IPS-18c (cell line): ENCODE results near the gene HIBCH.
"Not testable (repeated sequence)": the region's sequence is repeated elsewhere in the genome, so short reads cannot be mapped to it uniquely, and the experiment has no call there.

ENCODE experiments used
- H3K4me3 ChIP-seq: 2 replicates; pipeline ENCODE4 v1.7.0; 2013; ENCODE audit warnings: low read depth, mild to moderate bottlenecking, low read length, moderate library complexity; ENCODE audit not compliant: insufficient read depth
- H3K9me3 ChIP-seq: one replicate; pipeline ENCODE4 v1.6.1; 2013; ENCODE audit warnings: mild to moderate bottlenecking, low read length, moderate library complexity; ENCODE audit not compliant: control insufficient read depth, insufficient read depth

Gene HIBCH

DNA sequence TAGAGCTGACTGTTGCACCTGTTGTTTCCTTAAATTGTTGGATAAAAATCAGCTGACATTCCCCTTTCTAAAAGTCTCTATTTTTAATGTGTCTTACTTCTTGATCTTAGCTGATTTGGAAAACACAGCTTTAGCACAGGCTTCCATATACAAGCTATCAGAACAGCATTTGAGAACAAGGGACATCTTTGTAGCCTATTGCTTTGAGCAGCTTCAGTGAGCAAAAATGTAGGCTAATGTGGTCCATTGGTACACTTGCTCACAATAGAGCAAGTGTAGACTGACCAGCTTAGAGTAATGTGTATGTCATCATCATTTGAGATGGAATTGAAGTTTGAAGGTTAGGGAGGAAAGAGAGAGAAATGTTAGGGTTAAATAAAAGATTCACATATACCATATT, 30.7 kb upstream of the HIBCH start:
- H3K9me3 ChIP-seq, result no peaks in the 10 kb centered on the region
- H3K4me3 ChIP-seq, result no peak overlapping the region

DNA sequence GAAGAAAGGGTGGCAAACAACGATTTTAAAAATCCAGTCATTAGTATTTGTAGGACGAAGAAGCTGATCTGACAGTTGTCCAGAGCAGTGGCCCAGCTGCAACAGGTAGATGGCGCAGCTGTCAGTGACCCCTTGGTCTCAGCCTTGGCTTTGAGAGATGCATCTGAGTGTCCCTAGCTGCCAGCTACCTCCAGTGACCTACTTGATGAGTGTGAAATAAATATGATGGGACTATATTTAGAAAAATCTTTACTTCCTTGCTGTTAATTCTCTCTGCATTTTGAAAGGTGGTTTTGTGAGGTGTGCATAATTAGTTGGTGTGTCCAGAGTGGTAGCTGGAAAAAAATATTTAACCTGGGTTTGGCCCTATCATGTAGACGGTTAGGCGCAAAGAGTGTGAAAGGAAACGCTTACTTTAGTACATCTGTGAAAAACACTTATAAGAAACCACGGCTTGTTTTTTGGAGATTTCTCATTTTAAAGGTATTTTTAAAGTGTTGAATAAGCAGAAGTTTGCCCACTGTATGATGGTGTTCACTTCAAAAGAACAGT, 24.7 kb upstream of the HIBCH start:
- H3K9me3 ChIP-seq, result no peaks in the 10 kb centered on the region
- H3K4me3 ChIP-seq, result peak overlapping the region; percentile 68

DNA sequence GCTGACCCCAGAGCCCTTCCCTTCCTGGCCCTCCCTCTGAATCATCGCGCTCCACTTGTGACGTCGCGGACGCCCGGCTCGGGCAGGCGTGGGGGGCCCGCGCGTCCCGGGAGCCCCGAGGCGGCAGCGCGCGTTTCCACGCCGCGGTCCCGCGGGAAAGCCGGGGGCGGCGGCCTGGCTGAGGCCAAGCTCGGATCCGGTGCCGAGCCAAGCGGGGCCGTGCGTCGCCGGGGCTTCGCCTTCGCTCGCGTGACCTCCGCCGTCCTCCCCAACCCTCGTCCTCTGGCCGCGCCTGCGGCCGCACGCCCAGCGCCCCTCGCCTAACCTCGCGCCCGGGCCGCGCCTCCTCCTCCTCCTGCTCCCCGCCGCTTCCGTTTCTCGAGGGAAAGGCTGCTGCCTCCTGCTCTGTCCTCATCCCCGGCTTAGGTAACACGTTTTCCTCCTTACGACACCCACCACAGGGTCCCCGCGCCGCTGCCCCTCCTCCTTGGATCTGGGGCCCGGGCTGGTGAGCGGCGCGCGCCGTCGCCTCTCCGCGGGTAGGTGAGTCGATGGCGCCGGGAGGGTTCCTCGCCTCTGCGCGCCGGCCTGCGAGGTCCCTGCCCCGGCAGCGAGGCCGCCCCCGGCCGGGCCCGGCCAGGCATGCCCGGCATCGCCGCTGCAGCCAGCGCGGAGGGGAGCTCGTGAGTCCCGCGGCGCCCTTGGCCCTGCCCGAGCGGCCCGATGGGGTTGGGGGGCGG, 24.1 kb upstream of the HIBCH start, which contains the start of gene INPP1:
TSS of gene INPP1 (plus strand) at position 54 of the 740 bp plus-strand sequence. CDS start 16,514 bp downstream, outside the sequence.
- Histone ChIP-seq H3K4me3 (peak within 1 kb of the TSS; percentile 68), H3K9me3 (no peaks in the 10 kb centered on the region)

DNA sequence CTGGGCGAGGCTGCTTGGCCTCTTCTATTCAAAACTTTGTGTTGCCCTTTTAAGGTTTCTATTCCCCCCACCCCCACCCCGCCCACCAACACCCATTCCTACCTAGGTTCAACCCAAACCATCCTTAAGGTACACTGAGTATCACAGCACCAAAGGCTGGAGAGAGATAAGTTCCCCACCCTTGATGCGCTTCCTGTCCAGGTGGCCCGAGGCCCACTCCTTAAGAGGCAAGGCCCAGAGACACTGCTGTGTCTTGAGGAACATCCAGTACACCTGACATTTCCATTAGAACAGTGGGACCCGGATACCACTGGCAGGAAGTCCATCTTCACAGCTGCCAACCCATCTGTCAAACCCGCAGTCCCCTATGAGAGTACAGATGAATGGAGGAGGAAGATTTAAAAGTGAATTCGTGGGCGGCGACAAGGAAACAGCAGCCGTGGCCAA, 23.5 kb upstream of the HIBCH start:
- H3K4me3 ChIP-seq, result peak overlapping the region; percentile 68
- H3K9me3 ChIP-seq, result no peaks in the 10 kb centered on the region

DNA sequence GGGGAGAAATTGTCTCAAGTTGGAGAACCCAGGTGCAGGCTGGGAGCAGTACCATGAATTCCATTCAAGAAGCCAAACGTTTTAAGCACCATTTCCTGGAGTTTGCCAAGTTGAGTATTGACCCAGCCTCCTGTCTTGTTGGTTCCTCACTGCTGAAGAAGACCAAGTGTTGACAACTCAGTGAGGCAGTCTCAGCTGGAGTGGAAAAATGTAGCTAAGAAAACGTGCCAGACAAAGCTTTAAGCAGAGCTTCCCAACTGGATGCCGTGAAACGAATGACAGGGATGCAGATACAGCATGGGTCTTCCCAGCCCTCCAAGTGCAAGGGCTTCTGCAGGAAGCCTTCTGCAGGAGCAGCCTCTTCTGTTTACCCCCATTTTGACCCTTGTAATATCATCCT, 23.0 kb upstream of the HIBCH start:
- Histone ChIP-seq H3K9me3 (no peaks in the 10 kb centered on the region), H3K4me3 (no peak overlapping the region)

DNA sequence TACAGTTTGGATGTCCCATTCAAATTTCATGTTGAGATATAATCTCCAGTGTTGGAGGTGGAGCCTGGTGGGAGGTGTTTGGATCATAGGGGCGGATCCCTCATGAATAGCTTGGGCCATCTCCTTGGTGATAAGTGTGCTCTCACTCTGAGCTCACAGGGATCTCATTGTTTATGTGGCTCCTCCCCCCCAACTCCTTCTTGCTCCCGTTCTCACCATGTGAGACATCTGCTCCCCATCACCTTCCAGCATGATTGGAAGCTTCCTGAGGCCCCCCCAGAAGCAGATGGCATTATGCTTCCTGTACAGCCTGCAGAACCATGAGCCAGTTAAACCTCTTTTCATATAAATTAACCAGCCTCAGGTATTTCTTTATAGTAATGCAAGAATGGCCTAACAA, 20.7 kb upstream of the HIBCH start:
- Histone ChIP-seq H3K4me3 (no peak overlapping the region), H3K9me3 (no peaks in the 10 kb centered on the region)

DNA sequence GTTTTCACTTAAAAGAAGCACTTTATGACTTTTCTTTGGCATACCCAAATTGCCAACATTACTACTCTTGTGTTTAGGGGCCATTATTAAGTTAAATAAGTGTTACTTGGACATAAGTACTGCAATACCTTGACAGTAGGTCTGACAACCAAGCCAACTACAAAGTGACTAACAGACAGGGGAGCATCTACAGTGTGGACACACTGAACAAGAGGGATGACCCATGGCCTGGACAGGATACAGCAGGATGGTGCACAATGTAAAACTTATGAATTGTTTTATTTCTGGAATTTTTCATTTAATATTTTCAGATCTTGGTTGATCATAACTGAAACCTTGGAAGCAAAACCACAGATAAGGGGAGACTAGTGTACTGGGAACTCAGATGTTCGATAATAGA, 19.8 kb upstream of the HIBCH start:
- Histone ChIP-seq H3K9me3 (no peaks in the 10 kb centered on the region), H3K4me3 (no peak overlapping the region)

DNA sequence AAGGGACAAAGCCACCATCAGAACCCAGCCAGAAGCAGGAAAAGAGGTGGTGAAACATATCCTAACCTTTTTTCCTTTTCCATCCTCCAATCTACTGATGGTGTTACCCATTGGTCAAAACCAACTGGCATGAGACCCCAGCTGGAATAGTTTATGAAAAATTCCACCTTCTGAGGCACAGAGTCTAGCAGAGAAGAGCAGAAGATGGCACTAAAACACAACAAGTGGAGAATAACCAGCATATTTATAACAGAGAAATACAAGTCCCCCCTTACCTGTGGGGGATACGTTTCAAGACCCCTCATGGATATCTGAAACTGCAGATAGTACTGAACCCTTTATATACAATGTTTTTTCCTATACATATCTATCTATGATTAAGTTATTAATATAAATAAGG, 18.8 kb upstream of the HIBCH start:
- Histone ChIP-seq H3K9me3 (no peaks in the 10 kb centered on the region), H3K4me3 (no peak overlapping the region)

DNA sequence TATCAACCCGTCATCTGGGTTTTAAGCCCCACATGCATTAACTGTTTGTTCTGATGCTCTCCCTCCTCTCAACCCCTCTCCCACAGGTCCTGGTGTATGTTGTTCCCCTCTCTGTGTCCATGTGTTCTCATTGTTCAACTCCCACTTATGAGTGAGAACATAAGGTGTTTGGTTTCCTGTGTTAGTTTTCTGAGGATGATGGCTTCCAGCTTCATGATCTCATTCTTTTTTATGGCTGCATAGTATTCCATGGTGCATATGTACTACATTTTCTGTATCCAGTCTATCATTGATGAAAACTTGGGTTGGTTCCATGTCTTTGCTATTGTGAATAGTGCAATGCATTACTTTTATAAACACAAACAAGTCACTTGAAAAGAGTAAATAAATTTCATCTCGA, 16.8 kb upstream of the HIBCH start:
- Histone ChIP-seq H3K4me3 (no peak overlapping the region), H3K9me3 (no peaks in the 10 kb centered on the region)

DNA sequence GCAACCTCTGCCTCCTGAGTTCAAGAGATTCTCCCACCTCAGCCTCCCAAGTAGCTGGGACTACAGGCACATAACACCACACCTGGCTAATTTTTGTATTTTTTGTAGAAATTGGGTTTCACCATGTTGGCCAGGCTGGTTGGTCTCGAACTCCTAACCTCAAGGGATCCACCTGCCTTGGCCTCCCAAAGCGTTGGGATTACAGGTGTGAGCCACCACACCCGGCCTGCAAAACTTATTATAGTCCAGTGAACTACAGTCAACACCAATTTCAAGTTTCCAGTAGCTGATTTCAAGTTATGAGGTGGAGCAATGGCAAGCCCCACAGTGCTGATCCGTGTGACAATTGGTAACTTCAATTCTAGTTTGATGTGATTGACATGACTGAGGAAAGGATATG, 16.0 kb upstream of the HIBCH start:
- H3K9me3 ChIP-seq, H3K4me3 ChIP-seq: not testable (repeated sequence)

DNA sequence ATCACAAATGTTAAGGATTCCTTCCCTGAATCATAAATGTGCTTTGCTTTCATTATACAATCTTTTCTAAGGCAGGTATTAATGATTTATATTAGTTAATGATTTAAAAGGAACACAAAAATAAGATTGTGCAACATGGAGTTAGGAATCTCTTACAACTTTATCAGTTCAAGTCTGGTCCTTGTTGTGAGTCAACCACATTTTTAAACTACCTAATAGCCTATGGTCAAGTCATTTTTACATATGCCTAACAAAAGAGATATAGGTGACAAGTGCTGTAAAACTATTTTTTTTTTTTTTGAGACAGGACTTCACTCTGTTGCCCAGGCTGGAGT, 15.6 kb upstream of the HIBCH start:
- Histone ChIP-seq H3K4me3 (no peak overlapping the region), H3K9me3 (no peaks in the 10 kb centered on the region)

DNA sequence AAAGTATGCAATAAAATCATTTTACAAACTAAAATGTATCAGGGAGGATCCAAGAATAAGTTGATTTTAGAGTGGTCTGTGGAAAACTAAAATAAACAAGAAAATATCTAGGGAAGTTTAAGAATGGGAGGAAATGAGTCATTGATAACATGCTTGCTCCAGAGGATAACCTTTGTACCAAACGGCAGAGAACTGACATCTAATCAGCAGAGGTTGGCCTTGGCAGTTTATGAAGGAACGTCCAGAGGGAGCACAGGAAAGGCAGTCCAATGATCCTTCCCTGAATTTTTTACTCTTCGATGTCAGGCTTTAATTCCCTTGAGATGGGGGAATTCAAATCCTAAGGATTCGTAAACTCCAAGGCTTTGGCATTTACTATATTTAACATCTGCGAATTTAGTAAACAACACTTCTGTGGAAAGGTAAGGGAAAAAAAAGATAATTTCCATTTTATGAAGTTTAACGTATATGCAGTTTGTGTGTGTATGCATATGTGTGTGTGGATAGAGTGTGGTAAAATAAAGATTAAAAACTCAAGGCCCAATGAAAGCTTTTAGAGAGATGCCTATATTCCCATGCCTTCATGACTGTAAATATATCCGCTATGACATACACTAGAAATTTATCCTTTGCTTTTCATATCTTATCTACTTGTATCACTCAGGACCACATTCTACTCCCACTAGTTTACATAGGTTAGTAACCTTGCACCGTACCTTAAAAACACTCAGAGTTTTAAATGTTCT, 15.0 kb upstream of the HIBCH start:
- no peaks in the 10 kb centered on the region for H3K9me3 ChIP-seq
- H3K4me3 ChIP-seq, result no peak overlapping the region

DNA sequence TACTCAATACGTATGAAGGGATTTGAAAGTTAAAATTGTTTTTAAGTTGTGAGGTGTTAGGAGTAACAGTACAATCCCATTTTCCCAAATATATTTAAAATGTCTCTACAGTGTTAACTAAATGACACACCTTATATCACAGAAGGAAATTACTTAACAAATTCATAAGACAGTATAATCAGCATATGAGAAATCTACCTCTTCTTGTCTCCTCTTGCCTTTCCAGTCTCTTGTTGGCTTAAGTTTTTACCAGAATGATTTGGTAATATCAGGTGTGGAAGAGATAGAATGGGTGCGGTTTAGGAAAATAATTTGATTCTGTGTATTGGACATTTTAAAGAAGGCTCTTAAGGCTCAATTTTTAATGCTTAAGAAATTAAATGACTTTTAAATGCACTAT, 14.3 kb upstream of the HIBCH start:
- no peak overlapping the region for H3K4me3 ChIP-seq
- no peaks in the 10 kb centered on the region for H3K9me3 ChIP-seq

DNA sequence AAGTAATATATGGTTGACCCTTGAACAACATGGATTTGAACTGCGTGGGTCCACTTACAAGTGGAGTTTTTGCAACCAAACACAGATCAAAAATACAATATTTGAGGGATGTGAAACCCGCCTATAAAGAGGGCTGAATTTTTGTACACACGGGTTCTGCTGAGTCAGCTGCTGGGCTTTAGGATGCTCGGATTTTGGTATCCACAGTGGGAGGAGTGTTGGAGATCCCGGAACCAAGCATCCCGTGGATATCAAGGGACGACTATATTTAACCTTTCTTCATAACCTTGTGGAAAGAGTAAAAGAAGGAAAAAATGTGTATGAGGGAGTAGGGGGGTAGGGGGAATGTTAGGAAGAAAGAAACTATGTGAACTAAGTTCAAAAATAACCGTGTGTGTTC, 13.8 kb upstream of the HIBCH start:
- no peaks in the 10 kb centered on the region for H3K9me3 ChIP-seq
- H3K4me3 ChIP-seq, result no peak overlapping the region

DNA sequence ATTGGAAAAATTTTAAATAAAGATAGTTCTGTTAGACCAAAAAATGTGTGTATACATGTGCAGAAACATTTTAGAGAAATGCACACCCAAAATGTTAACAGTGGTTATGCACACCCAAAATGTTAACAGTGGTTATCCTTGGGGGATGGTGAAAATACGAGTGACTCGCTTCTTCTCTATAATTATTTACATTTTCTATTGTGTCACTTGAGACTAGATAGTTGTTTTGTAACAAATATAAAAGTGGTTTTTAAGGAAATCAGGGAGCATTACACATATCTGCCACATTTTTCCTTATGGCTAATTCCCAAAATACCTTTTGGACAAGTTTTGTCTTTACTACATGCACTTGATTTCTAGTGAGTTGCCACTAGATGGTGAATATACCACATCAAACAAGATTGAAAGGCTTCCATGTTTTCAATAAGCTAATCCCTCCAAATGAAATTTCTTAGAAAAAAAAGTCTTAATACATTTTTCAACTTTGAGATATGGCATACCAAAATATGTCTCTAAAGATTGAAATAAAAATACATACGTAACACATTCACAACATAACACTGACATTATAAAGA, 9.0 kb upstream of the HIBCH start:
- Histone ChIP-seq H3K9me3 (no peaks in the 10 kb centered on the region), H3K4me3 (no peak overlapping the region)

DNA sequence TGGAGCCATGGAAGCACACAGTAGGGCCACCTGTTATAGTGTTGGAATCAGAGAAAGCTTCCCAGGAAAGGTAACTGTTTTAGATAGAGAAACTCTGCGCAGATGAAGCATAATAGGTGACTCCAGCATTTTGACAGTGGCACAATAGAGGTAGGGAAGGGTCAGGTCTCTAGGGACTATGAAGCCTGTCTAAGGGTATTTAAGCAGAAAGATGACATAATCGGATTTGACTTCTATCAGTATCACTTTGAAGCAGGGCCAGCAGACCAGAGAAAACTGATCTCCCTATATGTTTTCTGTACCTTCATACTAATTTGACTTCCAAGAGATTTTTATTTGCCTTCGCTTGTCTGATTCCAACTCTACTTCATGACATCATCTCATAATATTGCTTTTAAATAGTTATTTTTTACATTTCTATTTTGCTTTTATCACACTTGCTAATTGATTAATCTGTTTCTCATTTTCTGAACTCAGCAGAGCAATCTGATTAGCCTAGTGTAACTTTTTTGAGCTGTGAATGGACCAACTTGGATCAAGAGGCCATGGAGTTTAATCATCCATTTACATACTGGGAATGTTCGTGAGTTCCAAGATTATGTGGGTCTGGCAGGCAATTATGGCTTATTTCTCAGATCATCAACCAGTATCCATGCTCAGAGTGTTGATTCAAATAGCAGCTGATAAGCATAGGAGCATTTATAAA, 8.4 kb upstream of the HIBCH start:
- no peak overlapping the region for H3K4me3 ChIP-seq

DNA sequence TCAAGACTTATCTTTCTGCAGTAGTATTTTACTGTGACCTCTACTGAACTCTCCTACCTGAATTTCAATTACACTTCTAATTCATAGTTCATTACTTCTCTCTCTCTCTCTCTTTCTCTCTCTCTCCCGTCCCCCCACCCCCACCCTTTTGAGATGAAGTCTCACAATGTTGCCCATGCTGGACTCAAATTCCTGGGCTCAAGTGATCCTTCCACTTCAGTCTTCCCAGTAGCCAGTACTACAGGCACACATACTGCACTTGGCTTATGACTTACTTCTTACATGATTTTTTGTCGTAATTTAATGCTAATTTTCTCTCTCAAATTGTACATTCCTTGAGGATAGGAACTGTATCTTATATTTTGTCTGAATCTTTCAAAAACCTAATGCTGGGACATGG, 6.0 kb upstream of the HIBCH start:
- no peaks in the 10 kb centered on the region for H3K9me3 ChIP-seq
- H3K4me3 ChIP-seq, result no peak overlapping the region

More for the DNA sequence above, 8.4 kb upstream of the HIBCH start:
- no peaks in the 10 kb centered on the region for H3K9me3 ChIP-seq
